ENCODE data around the gene ZBTB2.

Gene ZBTB2

DNA sequence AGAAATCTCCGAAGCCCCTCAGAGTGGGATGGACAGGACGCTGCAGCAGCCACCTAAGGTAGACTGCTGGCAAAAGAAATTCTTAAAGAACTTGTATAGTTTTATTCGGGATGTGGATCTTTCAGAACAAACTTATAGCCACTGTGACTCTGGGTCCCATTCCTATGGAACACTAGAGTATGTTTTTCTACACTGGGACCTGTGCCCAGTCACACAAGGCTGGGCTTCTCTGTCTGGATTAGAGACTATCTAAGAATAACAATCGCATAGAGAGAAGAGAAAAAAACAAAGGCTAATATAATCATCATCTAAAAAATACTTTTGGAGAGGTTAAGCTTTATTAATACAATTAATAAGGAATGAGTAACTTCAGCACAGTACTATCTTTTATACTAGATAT lies 31.6 kb upstream of the ZBTB2 start:
- Histone ChIP-seq H3K36me3 (ENCODE audit: insufficient read depth, low read length) (peaks cover 67% of the 10 kb centered on the region), H2AFZ (ENCODE audit: low read depth, low read length) (no peak overlapping the region), H3K4me3 (ENCODE audit: low read length) (no peak overlapping the region), H3K27me3 (ENCODE audit: insufficient read depth, low read length) (no peaks in the 10 kb centered on the region), H3K4me1 (ENCODE audit: insufficient read depth, low read length) (no peaks in the 10 kb centered on the region), H3K9me3 (ENCODE audit: low read length) (no peaks in the 10 kb centered on the region)

DNA sequence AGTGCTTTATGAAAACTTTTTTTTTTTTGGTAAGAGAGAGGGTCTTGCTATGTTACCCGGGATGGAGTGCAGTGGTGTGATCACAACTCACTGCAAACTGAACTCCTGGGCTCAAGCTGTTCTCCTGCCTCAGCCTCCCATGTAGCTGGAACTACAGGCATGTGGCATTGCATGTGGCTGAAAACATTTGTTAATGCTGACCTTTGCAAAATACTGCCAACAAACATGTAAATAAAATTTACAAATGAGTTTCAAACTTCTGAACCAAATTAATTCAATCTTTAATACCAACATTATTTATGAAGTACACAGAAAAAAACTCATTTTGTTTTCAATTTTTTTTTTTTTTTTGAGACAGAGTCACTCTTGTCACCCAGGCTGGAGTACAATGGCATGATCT lies 26.1 kb upstream of the ZBTB2 start:
- no peaks in the 10 kb centered on the region for H3K27me3 ChIP-seq (ENCODE audit: insufficient read depth, low read length)
- H2AFZ ChIP-seq (ENCODE audit: low read depth, low read length): no peak overlapping the region
- H3K4me3 ChIP-seq (ENCODE audit: low read length): no peak overlapping the region
- H3K4me1 ChIP-seq (ENCODE audit: insufficient read depth, low read length): no peaks in the 10 kb centered on the region
- H3K36me3 ChIP-seq (ENCODE audit: insufficient read depth, low read length): peaks cover 82% of the 10 kb centered on the region
- peaks cover 3% of the 10 kb centered on the region for H3K9me3 ChIP-seq (ENCODE audit: low read length)

DNA sequence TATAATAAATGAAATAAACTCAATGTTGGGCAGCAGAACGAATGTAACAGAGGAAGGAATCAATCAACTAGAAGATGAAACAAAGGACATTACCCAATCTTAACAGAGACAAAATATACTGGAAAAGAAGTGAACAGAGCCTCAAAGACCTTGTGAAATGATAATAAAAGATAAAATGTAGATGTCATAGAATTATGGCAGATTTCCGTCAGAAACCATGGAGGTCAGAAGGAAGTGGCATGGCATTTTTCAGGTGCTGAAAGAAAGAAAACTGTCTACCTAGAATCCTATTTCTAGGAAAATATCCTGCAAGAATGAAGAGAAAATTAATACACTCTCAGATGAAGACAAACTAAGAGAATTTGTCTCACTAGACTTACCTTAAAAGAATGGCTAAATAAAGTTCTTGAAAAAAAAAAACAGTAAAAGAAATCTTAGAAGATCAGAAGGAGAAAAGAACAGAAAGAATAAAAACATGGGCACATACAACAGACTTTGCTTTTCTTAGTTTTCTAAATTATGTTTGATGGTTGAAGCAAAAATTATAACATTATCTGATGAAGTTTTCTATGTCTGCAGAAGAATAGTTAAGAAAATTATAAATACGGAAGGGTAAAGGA lies 23.4 kb upstream of the ZBTB2 start:
- Histone ChIP-seq H3K27me3 (ENCODE audit: insufficient read depth, low read length) (no peaks in the 10 kb centered on the region), H3K9me3 (ENCODE audit: low read length) (peaks cover 3% of the 10 kb centered on the region), H3K4me1 (ENCODE audit: insufficient read depth, low read length) (no peaks in the 10 kb centered on the region), H3K4me3 (ENCODE audit: low read length) (no peak overlapping the region), H2AFZ (ENCODE audit: low read depth, low read length) (no peak overlapping the region), H3K36me3 (ENCODE audit: insufficient read depth, low read length) (peaks cover 75% of the 10 kb centered on the region)

DNA sequence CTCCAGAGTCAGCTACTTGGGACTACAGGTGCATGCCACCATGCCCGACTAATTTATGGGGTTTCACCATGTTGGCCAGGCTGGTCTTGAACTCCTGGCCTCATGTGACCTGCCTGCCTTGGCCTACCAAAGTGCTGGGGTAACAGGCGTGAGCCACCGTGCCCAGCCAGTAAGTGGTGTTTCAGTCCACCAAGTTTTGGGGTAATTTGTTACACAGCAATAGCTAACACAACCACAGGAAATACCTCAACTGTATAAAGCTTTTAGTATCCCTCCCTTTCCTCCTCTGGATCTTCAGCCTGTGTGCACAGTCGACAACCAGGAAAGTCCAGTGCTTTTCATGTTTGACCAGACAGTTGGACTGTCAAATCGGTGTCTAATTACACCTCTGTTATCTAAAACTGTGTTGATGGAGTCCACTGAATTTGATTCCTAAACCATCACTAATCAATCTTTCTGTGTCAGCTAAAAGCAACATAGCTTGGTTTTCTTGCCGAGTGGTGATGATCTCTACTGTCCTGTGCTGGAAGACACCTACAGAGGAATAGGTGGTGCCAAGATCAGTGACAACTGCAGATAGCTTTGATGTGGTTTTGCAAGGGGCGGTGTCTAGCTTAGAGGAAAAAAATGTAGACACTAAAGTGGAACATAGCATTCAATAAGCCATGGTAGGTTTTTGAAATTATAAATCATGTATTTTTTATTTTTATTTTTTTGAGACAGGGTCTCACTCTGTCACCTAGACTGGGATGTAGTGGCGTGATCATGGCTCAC lies 22.2 kb upstream of the ZBTB2 start:
- H2AFZ ChIP-seq (ENCODE audit: low read depth, low read length): no peak overlapping the region
- H3K27me3 ChIP-seq (ENCODE audit: insufficient read depth, low read length): no peaks in the 10 kb centered on the region
- H3K36me3 ChIP-seq (ENCODE audit: insufficient read depth, low read length): peaks cover 70% of the 10 kb centered on the region
- no peaks in the 10 kb centered on the region for H3K4me1 ChIP-seq (ENCODE audit: insufficient read depth, low read length)
- H3K4me3 ChIP-seq (ENCODE audit: low read length): no peak overlapping the region
- peaks cover 3% of the 10 kb centered on the region for H3K9me3 ChIP-seq (ENCODE audit: low read length)

DNA sequence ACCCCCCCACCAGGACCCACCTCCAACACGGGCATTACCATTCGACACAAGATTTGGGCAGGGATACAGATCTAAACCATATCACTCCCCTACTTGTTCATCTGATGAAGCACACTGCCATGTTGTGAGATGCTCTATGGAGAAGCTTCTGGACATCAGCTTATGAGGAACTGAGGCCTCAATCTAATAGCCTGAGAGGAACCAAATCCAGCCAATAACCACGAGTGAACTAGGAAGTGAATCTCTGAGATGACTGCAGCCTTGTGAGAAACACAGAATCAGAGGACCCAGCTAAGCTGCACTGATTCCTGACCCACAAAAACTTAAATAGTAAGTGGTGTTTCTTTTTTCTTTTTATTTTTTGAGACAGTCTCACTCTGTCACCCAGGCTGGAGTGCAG lies 21.6 kb upstream of the ZBTB2 start:
- Histone ChIP-seq H3K4me1 (ENCODE audit: insufficient read depth, low read length) (no peaks in the 10 kb centered on the region), H3K9me3 (ENCODE audit: low read length) (peaks cover 3% of the 10 kb centered on the region), H2AFZ (ENCODE audit: low read depth, low read length) (no peak overlapping the region), H3K36me3 (ENCODE audit: insufficient read depth, low read length) (peaks cover 67% of the 10 kb centered on the region), H3K27me3 (ENCODE audit: insufficient read depth, low read length) (no peaks in the 10 kb centered on the region), H3K4me3 (ENCODE audit: low read length) (no peak overlapping the region)

DNA sequence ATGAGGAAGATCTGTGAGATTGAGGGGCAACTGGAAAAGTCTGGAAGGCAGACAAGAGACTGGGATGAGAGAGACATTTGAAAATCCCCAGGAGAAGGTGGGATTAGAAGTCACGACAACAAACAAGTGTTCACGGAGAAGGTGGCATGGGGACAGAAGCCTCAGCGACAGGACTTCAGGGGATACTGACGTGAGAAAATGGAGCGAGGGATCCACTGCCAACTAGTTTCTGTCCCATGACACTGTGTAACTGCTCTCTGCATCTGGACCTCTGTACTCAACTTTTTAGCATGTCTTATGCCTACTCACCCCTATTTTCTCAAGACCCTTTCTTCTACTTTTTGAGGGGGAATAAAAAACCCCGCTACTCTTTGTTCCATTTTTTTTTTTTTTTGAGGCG lies 18.3 kb upstream of the ZBTB2 start:
- Histone ChIP-seq H3K36me3 (ENCODE audit: insufficient read depth, low read length) (peaks cover 57% of the 10 kb centered on the region), H2AFZ (ENCODE audit: low read depth, low read length) (no peak overlapping the region), H3K27me3 (ENCODE audit: insufficient read depth, low read length) (no peaks in the 10 kb centered on the region), H3K4me1 (ENCODE audit: insufficient read depth, low read length) (no peaks in the 10 kb centered on the region), H3K4me3 (ENCODE audit: low read length) (no peak overlapping the region), H3K9me3 (ENCODE audit: low read length) (peaks cover 3% of the 10 kb centered on the region)

DNA sequence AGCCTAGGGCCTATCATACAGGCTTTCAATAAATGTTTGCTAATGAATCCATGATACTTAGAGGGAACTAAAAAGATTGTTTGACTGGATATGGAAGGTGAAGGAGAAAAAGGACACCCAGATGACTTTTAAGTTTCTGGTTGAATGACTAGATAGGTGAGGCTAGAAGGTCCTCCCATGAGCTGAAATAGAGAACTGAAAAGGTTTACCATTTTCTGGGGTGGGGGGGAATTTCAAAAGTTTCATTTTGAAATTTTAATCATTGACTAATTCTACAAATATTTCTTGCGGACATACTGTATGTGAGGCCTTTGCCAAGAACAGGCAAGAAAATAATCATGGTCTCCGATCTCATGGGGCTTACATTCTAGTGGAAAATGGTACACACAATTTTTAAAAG lies 17.9 kb upstream of the ZBTB2 start:
- no peaks in the 10 kb centered on the region for H3K27me3 ChIP-seq (ENCODE audit: insufficient read depth, low read length)
- peaks cover 57% of the 10 kb centered on the region for H3K36me3 ChIP-seq (ENCODE audit: insufficient read depth, low read length)
- no peaks in the 10 kb centered on the region for H3K4me1 ChIP-seq (ENCODE audit: insufficient read depth, low read length)
- H2AFZ ChIP-seq (ENCODE audit: low read depth, low read length): no peak overlapping the region
- H3K9me3 ChIP-seq (ENCODE audit: low read length): peaks cover 3% of the 10 kb centered on the region
- H3K4me3 ChIP-seq (ENCODE audit: low read length): no peak overlapping the region

DNA sequence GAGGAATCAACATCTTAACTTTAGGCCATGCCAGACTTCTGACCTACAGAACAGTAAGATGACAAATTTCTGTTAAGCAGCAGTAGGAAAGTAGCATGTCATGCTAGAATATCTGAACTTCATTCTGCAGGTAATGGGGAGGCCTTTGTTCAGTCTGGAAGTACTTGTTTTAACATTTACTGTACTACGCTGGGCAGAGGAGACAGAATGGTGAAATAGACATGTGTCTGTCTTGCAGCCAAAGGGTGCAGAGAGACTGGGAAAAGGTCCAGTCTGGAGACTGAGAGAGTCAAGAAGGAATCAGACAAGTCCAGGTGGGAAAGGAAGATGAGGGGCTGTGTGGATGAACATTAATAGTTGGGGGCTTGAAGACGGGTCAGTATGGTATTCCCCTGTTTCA lies 17.5 kb upstream of the ZBTB2 start:
- Histone ChIP-seq H3K4me3 (ENCODE audit: low read length) (no peak overlapping the region), H3K9me3 (ENCODE audit: low read length) (peaks cover 3% of the 10 kb centered on the region), H3K4me1 (ENCODE audit: insufficient read depth, low read length) (no peaks in the 10 kb centered on the region), H3K27me3 (ENCODE audit: insufficient read depth, low read length) (no peaks in the 10 kb centered on the region), H3K36me3 (ENCODE audit: insufficient read depth, low read length) (peaks cover 53% of the 10 kb centered on the region), H2AFZ (ENCODE audit: low read depth, low read length) (no peak overlapping the region)

DNA sequence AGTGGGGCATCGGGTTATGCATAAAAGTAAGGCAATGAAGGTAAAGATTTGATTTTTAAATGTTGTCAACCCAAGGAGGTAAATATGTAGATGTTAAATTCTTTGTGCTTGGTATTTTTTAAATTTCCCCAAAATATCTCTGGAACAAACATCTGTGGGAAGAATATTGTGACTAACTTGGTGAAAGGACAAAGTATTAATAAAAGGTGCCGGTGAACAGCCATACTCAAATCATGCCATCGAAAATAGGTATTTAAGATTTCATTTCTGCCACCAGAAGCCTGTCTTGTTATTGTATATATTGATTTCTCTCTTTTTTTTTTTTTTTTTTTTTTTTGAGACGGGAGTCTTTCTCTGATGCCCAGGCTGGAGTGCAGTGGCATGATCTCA lies 12.6 kb upstream of the ZBTB2 start:
- H3K27me3 ChIP-seq (ENCODE audit: insufficient read depth, low read length): no peaks in the 10 kb centered on the region
- no peak overlapping the region for H3K4me3 ChIP-seq (ENCODE audit: low read length)
- H3K9me3 ChIP-seq (ENCODE audit: low read length): no peaks in the 10 kb centered on the region
- H3K36me3 ChIP-seq (ENCODE audit: insufficient read depth, low read length): peaks cover 45% of the 10 kb centered on the region
- H2AFZ ChIP-seq (ENCODE audit: low read depth, low read length): no peak overlapping the region
- H3K4me1 ChIP-seq (ENCODE audit: insufficient read depth, low read length): no peaks in the 10 kb centered on the region

DNA sequence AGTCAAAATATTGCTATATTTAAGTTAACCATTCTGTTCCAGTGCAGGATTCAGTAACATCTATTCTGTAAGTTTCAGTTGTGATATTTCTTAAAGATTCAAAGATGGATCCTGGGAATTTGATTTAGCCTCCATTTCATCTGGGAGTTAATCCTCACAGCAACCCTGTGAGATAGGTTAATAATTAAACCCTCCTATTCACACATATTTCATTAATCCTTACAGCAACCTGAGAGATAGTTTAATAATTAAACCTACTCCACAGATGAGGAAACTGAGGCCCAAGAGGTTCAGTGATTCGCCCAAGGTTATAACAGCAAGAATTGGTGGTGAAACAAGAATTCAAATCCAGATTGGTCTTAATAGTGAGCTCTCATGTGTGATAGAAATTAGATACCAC lies 10.9 kb upstream of the ZBTB2 start:
- H3K27me3 ChIP-seq (ENCODE audit: insufficient read depth, low read length): no peaks in the 10 kb centered on the region
- H2AFZ ChIP-seq (ENCODE audit: low read depth, low read length): no peak overlapping the region
- no peaks in the 10 kb centered on the region for H3K9me3 ChIP-seq (ENCODE audit: low read length)
- H3K4me1 ChIP-seq (ENCODE audit: insufficient read depth, low read length): no peaks in the 10 kb centered on the region
- peaks cover 46% of the 10 kb centered on the region for H3K36me3 ChIP-seq (ENCODE audit: insufficient read depth, low read length)
- no peak overlapping the region for H3K4me3 ChIP-seq (ENCODE audit: low read length)

DNA sequence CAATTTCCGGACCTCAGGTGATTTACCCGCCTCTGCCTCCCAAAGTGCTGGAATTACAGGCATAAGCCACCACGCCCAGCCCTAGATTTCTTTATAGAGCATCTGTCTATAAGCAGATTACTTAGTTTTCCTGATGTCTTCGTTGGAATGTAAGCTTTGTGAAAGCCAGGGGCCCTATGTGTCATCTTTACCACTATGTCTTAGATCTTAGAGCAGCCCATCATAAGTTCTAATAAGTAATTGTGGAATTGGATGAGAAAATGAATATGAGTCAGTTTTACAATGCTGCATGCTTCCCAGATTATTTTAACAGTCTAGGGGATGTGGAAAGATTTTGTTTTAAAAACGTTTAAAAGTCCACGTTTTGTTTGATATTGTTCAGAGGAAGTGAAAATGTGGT lies 9.1 kb upstream of the ZBTB2 start:
- Histone ChIP-seq H3K4me3 (ENCODE audit: low read length) (no peak overlapping the region), H3K9me3 (ENCODE audit: low read length) (peaks cover under 1% of the 10 kb centered on the region), H2AFZ (ENCODE audit: low read depth, low read length) (no peak overlapping the region), H3K4me1 (ENCODE audit: insufficient read depth, low read length) (no peaks in the 10 kb centered on the region), H3K27me3 (ENCODE audit: insufficient read depth, low read length) (no peaks in the 10 kb centered on the region), H3K36me3 (ENCODE audit: insufficient read depth, low read length) (peaks cover 39% of the 10 kb centered on the region)

DNA sequence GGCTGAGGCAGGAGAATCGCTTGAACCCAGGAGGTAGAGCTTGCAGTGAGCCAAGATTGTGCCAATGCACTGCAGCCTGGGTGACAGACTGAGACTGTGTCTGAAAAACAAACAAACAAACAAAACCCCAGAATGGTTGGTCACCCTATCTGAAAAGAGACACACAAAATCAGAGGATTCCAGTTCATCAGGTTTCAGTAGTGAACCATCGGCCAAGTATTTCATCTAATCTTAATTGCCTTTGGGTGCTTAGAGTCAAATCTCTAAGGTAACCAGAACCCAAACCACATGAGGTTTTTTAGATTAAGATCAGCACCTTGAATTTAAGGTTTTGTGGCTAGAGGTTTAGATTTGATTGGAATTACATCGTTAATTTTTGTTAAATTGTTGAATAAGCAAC lies 8.3 kb upstream of the ZBTB2 start:
- H3K36me3 ChIP-seq (ENCODE audit: insufficient read depth, low read length): peaks cover 34% of the 10 kb centered on the region
- no peaks in the 10 kb centered on the region for H3K27me3 ChIP-seq (ENCODE audit: insufficient read depth, low read length)
- no peak overlapping the region for H2AFZ ChIP-seq (ENCODE audit: low read depth, low read length)
- H3K4me1 ChIP-seq (ENCODE audit: insufficient read depth, low read length): no peaks in the 10 kb centered on the region
- no peak overlapping the region for H3K4me3 ChIP-seq (ENCODE audit: low read length)
- H3K9me3 ChIP-seq (ENCODE audit: low read length): peaks cover 2% of the 10 kb centered on the region

DNA sequence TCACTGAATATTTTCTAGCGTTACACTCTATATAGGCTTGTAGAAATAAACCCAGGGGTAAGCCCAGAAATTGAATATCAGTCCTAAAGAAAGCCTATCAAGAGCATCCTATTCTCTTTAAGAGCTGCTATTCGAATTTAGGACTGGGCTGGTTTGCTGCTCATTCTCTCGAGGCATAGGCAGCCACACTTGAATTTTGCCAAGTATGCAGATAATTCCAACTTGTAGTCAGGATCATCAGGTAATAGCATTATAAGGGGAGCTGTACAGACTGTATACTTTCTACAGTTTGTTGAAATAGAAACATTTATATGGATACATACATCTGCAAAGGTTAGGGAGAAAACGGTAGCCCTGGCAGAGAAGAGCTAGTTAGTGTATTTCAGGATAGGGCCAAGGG lies 2.1 kb upstream of the ZBTB2 start:
- Histone ChIP-seq H3K4me3 (ENCODE audit: low read length) (peak overlapping the region; percentile 61), H3K36me3 (ENCODE audit: insufficient read depth, low read length) (peaks cover 10% of the 10 kb centered on the region), H3K9me3 (ENCODE audit: low read length) (peaks cover 2% of the 10 kb centered on the region), H2AFZ (ENCODE audit: low read depth, low read length) (no peak overlapping the region), H3K4me1 (ENCODE audit: insufficient read depth, low read length) (peaks cover 26% of the 10 kb centered on the region), H3K27me3 (ENCODE audit: insufficient read depth, low read length) (no peaks in the 10 kb centered on the region)

DNA sequence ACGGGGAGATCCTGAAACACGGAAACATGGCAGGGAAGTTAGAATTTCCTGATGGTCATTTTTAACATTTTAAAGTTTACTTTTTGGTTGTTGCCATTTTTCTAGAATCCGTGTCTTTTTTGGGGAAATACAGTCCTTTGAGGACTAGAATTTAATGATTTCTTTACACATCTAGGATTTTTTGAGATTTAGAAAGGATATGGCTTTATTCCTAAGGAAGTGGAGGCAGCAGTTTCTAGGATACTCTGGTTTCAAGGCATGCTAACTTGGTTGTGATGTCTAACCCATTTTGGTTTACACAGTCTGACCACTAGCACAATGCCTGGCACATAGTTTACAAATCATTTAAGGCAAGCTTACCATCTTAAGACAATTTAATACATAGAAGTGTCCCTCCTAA lies 1.1 kb upstream of the ZBTB2 start:
- Histone ChIP-seq H3K4me3 (ENCODE audit: low read length) (peak overlapping the region; percentile 61), H3K4me1 (ENCODE audit: insufficient read depth, low read length) (peaks cover 26% of the 10 kb centered on the region), H3K27me3 (ENCODE audit: insufficient read depth, low read length) (no peaks in the 10 kb centered on the region), H2AFZ (ENCODE audit: low read depth, low read length) (no peak overlapping the region), H3K36me3 (ENCODE audit: insufficient read depth, low read length) (peaks cover 6% of the 10 kb centered on the region), H3K9me3 (ENCODE audit: low read length) (peaks cover 2% of the 10 kb centered on the region)

Measured in neuron (in vitro differentiated cells).